Stomach (tissue), 9 donors: Measurements from ENCODE around the gene STRA6. TPM values are rescaled to one million over a fixed set of nuclear protein-coding genes. Genes with fewer than 3 reads are reported as not detected.

Experiments used
- DNase-seq, 2 donors: peaks; one replicate each; pipeline versions ENCODE4 v3.0.0 to v3.0.0-alpha.2; 2013 to 2019
- H3K27ac ChIP-seq, 5 donors: fragments of 200-600 bp in 4 of 5; sonication (generic) in 4 of 5; one replicate each; pipeline ENCODE4 v1.5.1; 2013 to 2019; ENCODE audit warnings: mild to moderate bottlenecking in 1 of 5, moderate library complexity in 1 of 5
- H3K27me3 ChIP-seq, 3 donors: fragments of 200-600 bp; sonication (generic); one replicate each; pipeline ENCODE4 v1.5.1; 2017 to 2019; ENCODE audit warnings: mixed run types in 1 of 3
- H3K36me3 ChIP-seq, 4 donors: fragments of 200-600 bp; sonication (generic); 1 replicate in 3 of 4; 2 replicates in 1 of 4; pipeline ENCODE4 v1.5.1; 2016 to 2019
- H3K4me1 ChIP-seq, 4 donors: fragments of 200-600 bp; sonication (generic); one replicate each; pipeline ENCODE4 v1.5.1; 2016 to 2019
- H3K4me3 ChIP-seq, 4 donors: fragments of 200-600 bp; sonication (generic) in 3 of 4; one replicate each; pipeline ENCODE4 v1.5.1; 2016 to 2019; ENCODE audit warnings: mild to moderate bottlenecking in 1 of 4
- H3K9me3 ChIP-seq, 4 donors: fragments of 200-600 bp; sonication (generic); one replicate each; pipeline ENCODE4 v1.5.1; 2016 to 2019
- EP300 ChIP-seq: sonication (generic); formaldehyde crosslinking; IDR thresholded peaks from one replicate; pipeline ENCODE4 v1.6.1; 2017; ENCODE audit warnings: antibody characterized with exemption
- POLR2A ChIP-seq, 4 donors: fragments of 450-650 bp; IDR thresholded peaks; one replicate each; pipeline ENCODE4 v1.6.1; 2016; ENCODE audit warnings: antibody characterized with exemption in 4 of 4, control low read depth in 2 of 4, mild to moderate bottlenecking in 1 of 4, moderate library complexity in 1 of 4
- POLR2AphosphoS5 ChIP-seq, 3 donors: sonication (generic); formaldehyde crosslinking; IDR thresholded peaks; one replicate each; pipeline ENCODE4 v1.6.1; 2016; ENCODE audit warnings: antibody characterized with exemption in 3 of 3
- WGBS, 5 donors: extraction: QIAGEN DNeasy Blood & Tissue Kit in 3 of 5; methylation state at CpG; one replicate each; pipeline versions ENCODE4 v1.1.5 to v1.1.7; 2013 to 2018; 5-methylcytosine and 5-hydroxymethylcytosine counted together
- intact Hi-C: fragments of 100-400 bp; cut with DNase I; formaldehyde crosslinking; loops from one replicate; pipeline ENCODE4 v1.15.1; 2023; ENCODE audit warnings: low total_unique reads
- polyA plus RNA-seq, 3 donors: library from polyadenylated mRNA; stranded (reverse); fragments of 200-250 nt; gene quantifications; one replicate each; pipeline ENCODE4 v1.2.3, GENCODE V29; 2013
- total RNA-seq, 5 donors: library from RNA; depleted of rRNA; stranded (reverse); fragments of >200 nt; gene quantifications; one replicate each; pipeline versions ENCODE4 v1.1.0 to v1.2.3, GENCODE V29; 2014 to 2016
- TF ChIP-seq, protein P1 (sequence below), 7 experiments: fragments of 450-650 bp in 4 of 7; fragments of 200-600 bp in 3 of 7; sonication (generic) in 3 of 7; IDR thresholded peaks; one replicate each; pipeline ENCODE4 v1.5.1; 2016 to 2019; ENCODE audit warnings: antibody characterized with exemption in 7 of 7, control low read depth in 2 of 7, mild to moderate bottlenecking in 1 of 7
- donor health status: healthy with polysubstance abuse.
- donor health status: Bipolar disorder and iron deficiency.
- donor health status: healthy.

STRA6 gene
- total and polyA plus RNA-seq, 8 donors: 0.95 to 1.5 TPM; not detected in 6

DNA sequence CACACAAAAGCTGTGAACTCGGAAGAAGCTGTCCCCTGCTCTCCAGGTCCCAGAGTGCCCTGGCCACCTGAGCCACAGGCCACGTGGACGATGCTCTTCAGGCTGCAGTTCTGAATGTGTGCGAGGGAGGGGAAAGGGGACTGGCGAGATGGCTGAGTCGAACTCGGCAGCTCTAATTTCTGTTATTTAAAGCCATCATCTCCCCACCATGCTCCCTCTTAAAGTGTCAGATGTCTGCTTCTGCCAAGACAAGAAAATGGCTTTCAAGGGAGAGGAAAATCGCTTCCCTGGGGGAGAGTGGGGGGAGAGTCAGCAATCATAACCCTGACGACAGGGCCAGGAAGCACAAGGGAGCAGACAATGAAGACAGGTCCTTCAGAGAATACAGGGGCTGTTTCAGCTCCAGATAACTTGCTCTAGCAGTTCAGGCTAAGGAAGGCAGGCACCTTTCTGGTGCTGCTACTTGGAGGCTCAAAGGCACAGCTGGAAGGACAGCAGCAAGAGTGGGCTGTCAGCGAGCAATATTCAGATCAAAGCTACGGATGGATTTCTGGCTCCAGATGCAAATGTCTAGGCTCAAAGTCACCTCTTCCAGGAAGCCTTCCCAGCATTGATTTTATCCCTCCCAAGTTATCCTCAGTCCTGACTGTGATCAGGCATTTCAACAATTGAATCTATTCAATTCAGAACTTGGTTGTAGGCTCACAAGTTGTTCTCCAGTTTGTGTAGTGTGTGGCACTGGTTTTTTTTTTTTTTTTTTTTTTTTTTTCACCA lies 18.1 kb upstream of the STRA6 start:
- H3K4me1 ChIP-seq: peaks cover 0 to 5% (median 5%) of the 10 kb centered on the region in 4 donors
- 69 to 79% (median 72%) methylated on average over 11 of the region's 11 CpGs for WGBS, 5 donors
- TF ChIP-seq, protein P1, sequence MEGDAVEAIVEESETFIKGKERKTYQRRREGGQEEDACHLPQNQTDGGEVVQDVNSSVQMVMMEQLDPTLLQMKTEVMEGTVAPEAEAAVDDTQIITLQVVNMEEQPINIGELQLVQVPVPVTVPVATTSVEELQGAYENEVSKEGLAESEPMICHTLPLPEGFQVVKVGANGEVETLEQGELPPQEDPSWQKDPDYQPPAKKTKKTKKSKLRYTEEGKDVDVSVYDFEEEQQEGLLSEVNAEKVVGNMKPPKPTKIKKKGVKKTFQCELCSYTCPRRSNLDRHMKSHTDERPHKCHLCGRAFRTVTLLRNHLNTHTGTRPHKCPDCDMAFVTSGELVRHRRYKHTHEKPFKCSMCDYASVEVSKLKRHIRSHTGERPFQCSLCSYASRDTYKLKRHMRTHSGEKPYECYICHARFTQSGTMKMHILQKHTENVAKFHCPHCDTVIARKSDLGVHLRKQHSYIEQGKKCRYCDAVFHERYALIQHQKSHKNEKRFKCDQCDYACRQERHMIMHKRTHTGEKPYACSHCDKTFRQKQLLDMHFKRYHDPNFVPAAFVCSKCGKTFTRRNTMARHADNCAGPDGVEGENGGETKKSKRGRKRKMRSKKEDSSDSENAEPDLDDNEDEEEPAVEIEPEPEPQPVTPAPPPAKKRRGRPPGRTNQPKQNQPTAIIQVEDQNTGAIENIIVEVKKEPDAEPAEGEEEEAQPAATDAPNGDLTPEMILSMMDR (IDR thresholded peaks at IDR 0.05): no peak
- TF ChIP-seq EP300: no peak
- no peak for TF ChIP-seq POLR2A (IDR thresholded peaks at IDR 0.05)
- no peak for TF ChIP-seq POLR2AphosphoS5 (IDR thresholded peaks at IDR 0.05)
- no peaks in the 10 kb centered on the region for H3K9me3 ChIP-seq
- H3K36me3 ChIP-seq: no peaks in the 10 kb centered on the region
- no peak overlapping the region for H3K4me3 ChIP-seq
- no peak for DNase-seq
- H3K27me3 ChIP-seq: peaks cover 0 to 60% (median 0%) of the 10 kb centered on the region in 3 donors
- intact Hi-C loops: no loop called here
- H3K27ac ChIP-seq: no peak overlapping the region

DNA sequence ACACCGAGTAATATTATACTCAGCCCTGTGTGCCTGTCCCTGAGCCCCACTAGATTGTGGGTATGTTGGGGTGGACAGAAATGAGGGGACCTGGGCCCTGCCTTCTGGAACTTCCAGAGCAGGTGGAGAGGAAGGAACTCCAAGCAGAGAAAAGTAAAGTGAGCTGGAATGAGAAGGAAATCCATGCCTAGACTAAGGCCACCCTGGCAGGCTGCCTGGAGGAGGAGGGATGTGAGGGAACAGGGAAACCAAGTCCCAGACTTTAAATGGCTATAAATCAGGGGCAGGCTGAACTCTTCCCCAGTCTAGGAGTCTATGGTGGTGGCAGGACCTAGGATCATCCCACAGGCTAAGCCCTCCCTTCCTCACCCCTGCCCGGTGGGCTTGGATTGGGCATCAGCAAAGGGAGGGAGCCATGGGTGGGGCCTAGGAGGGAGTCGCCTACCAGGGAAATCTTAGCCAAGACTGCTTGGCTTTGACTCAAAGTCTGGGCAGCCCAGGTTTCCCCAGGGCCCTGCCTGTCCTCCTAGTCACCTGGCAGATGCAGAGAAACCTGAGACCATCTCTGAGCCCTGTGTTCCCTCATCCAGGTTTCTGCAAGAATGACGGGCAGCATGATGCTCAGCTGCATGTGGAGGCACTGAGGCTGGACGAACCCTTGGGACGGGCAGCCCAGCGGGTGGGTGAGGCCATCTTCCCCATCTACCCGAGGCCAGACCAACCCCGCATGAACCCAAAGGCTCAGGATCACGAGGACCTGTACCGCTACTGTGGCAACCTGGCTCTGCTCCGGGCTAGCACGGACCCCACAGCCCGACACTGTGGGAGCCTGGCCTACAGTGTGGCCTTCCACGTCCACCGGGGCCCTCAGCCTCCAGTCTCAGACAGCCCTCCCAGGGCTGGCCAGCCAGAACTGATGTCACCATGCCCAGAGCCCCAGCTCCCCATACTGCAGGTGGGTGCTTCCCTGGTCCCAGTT lies 15.6 kb upstream of the STRA6 start:
- no peak for DNase-seq
- no peak overlapping the region for H3K4me3 ChIP-seq
- H3K9me3 ChIP-seq: no peaks in the 10 kb centered on the region
- peaks cover 0 to 47% (median 0%) of the 10 kb centered on the region in 3 donors for H3K27me3 ChIP-seq
- intact Hi-C loops: no loop called here
- peaks cover 0 to 17% (median 9%) of the 10 kb centered on the region in 4 donors for H3K4me1 ChIP-seq
- no peak overlapping the region for H3K27ac ChIP-seq
- 77 to 90% (median 83%) methylated on average over 11 to 16 of the region's 16 CpGs for WGBS, 5 donors
- H3K36me3 ChIP-seq: no peaks in the 10 kb centered on the region
- no peak for TF ChIP-seq EP300

DNA sequence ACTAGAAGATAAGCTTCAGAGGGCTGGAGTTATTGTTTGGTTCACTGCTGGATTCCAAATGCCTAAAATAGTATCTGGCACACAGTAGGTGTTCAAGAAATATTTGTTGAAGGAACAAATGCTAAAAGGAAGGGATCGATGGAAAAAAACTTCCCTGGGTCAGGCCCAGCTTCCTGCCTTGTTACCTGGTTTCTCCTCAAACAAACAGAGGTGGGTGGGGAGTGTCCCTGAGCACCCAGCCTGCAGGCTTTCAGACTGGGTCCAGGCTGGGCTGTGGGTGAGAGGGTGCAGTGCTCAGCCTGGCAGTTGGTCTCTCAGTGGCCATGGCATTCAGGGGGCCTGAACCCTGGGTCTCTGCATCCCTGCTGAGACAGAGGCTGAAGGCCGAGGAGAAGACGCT lies 14.4 kb upstream of the STRA6 start:
- peak in 1 of 2 donors; percentile 67 for DNase-seq
- intact Hi-C loops: no loop called here
- TF ChIP-seq POLR2A (IDR thresholded peaks at IDR 0.05) (no peak), POLR2AphosphoS5 (IDR thresholded peaks at IDR 0.05) (no peak), EP300 (no peak)
- TF ChIP-seq, protein P1 (IDR thresholded peaks at IDR 0.05): no peak
- WGBS, 5 donors: 60 to 78% (median 75%) methylated on average over 3 of the region's 3 CpGs
- Histone ChIP-seq H3K4me3 (no peak overlapping the region), H3K27me3 (peaks cover 0 to 35% (median 0%) of the 10 kb centered on the region in 3 donors), H3K27ac (no peak overlapping the region), H3K9me3 (no peaks in the 10 kb centered on the region), H3K4me1 (peaks cover 0 to 17% (median 9%) of the 10 kb centered on the region in 4 donors), H3K36me3 (no peaks in the 10 kb centered on the region)

DNA sequence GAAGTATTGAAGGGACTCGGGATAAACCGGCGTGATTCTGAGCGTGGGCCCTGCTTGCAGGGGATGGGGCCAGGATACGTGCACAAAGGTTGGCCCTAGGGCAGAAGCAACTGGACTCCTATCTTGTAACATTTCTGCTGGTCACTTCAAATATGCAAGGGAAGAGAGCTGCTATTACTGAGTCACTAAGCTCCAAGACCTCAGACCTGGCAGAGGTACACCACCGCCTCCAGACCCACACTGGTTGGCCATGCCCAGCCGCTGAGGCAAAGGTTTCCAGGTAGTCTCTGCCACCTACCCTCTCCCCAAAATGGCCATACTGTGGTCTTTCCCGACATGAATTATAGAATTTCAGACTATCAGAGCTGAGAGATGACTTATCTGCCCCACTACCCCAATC lies 13.4 kb upstream of the STRA6 start:
- H3K9me3 ChIP-seq: no peaks in the 10 kb centered on the region
- H3K36me3 ChIP-seq: no peaks in the 10 kb centered on the region
- peak overlapping the region in 1 of 5 donors; percentile 15 for H3K27ac ChIP-seq
- no peak overlapping the region for H3K4me3 ChIP-seq
- intact Hi-C loops: no loop called here
- H3K27me3 ChIP-seq: peaks cover 0 to 27% (median 0%) of the 10 kb centered on the region in 3 donors
- peaks cover 0 to 17% (median 9%) of the 10 kb centered on the region in 4 donors for H3K4me1 ChIP-seq
- no peak for DNase-seq
- 73 to 89% (median 88%) methylated on average over 7 to 8 of the region's 8 CpGs for WGBS, 5 donors
- no peak for TF ChIP-seq POLR2A (IDR thresholded peaks at IDR 0.05)

DNA sequence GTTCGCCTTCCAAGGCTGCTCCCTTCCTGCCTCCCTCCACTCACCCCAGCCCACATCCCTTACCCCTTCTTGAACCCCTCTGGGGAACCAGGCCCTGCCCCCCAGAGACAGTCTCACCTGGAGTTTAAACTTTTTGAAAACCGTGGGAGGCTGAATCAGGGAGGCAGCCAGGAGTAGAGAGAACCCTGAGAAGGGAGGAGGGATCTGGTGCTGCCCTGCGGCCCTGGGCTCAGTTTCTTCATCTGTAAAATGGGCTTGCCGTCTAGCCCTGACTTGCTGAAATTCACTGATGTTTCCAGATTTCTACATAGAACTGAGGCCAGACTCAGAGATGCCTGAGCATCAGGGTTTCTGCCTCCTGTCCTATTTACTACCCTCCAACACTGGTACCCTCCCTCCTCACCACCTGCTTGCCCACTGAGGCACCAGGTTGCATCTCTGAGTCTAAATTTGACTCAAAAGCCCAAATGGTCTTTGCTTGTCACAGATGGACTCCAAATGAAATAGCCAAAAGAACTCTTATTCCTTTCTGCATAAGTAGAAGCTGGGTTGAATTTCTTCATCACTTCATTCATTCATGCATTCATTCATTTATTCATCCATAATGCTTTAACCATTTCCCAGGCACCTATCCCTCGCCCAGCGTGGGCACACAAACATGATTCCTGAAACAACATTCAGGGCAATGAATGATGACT lies 11.9 kb upstream of the STRA6 start:
- peaks cover 0 to 17% (median 9%) of the 10 kb centered on the region in 4 donors for H3K4me1 ChIP-seq
- WGBS, 5 donors: 77 to 81% (median 79%) methylated on average over 6 of the region's 6 CpGs
- DNase-seq: no peak
- no peaks in the 10 kb centered on the region for H3K9me3 ChIP-seq
- no peak overlapping the region for H3K4me3 ChIP-seq
- TF ChIP-seq EP300 (no peak), POLR2AphosphoS5 (IDR thresholded peaks at IDR 0.05) (no peak), POLR2A (IDR thresholded peaks at IDR 0.05) (no peak)
- TF ChIP-seq, protein P1 (IDR thresholded peaks at IDR 0.05): no peak
- intact Hi-C loops: no loop called here
- no peaks in the 10 kb centered on the region for H3K36me3 ChIP-seq
- peaks cover 0 to 16% (median 0%) of the 10 kb centered on the region in 3 donors for H3K27me3 ChIP-seq
- H3K27ac ChIP-seq: peak overlapping the region in 1 of 5 donors; percentile 41
